Retinal pigment epithelial cell (primary cell): ENCODE results near the gene SERPINI2.

Experiments used
- DNase-seq: peaks from one replicate; pipeline ENCODE4 v3.0.0-alpha.2; 2010; ENCODE audit warnings: low read depth
- H3K4me3 ChIP-seq: 2 replicates; pipeline ENCODE4 v1.5.1; 2011; ENCODE audit warnings: mild to moderate bottlenecking, low read length, control low read depth, moderate library complexity
- CTCF ChIP-seq: conservative IDR thresholded peaks from 2 replicates; pipeline ENCODE4 v1.5.1; 2011; ENCODE audit warnings: low read depth, low read length, control low read depth, inconsistent platforms

The SERPINI2 gene

GRCh38 chr3:167473863-167474262 is at the start of gene SERPINI2:
SERPINI2 (minus strand) TSS chr3:167474042; CDS start chr3:167471834, 2,208 bp downstream.
- DNase-seq, result no peak
- TF ChIP-seq CTCF, result no peak
- H3K4me3 ChIP-seq, result no peak within 1 kb of the TSS

GRCh38 chr3:167521006-167521355 is 47.1 kb upstream of the SERPINI2 start:
- no peak for DNase-seq
- no peak overlapping the region for H3K4me3 ChIP-seq
- TF ChIP-seq CTCF, result no peak

- no peak overlapping the region for H3K4me3 ChIP-seq
- DNase-seq, result no peak
- TF ChIP-seq CTCF, result no peak
Observed at GRCh38 chr3:167520266-167521005, 46.6 kb upstream of the SERPINI2 start.

- DNase-seq, result no peak
- TF ChIP-seq CTCF, result no peak
- no peak overlapping the region for H3K4me3 ChIP-seq
Observed at GRCh38 chr3:167507954-167508353, 34.1 kb upstream of the SERPINI2 start.

- DNase-seq, result no peak
- no peak for TF ChIP-seq CTCF
- no peak overlapping the region for H3K4me3 ChIP-seq
Observed at GRCh38 chr3:167502401-167502800, 28.6 kb upstream of the SERPINI2 start.

GRCh38 chr3:167501941-167502340 is 28.1 kb upstream of the SERPINI2 start:
- no peak overlapping the region for H3K4me3 ChIP-seq
- TF ChIP-seq CTCF, result no peak
- no peak for DNase-seq

- DNase-seq, result no peak
- no peak for TF ChIP-seq CTCF
- H3K4me3 ChIP-seq, result no peak overlapping the region
Observed at GRCh38 chr3:167497903-167498302, 24.1 kb upstream of the SERPINI2 start.
